ENCODE measurements around the gene KCNIP4.

- TF ChIP-seq CTCF (IDR thresholded peaks at IDR 0.05) (no peak), EZH2 (IDR thresholded peaks at IDR 0.05) (no peak), EZH2phosphoT487 (IDR thresholded peaks at IDR 0.05) (no peak)
Measured at GRCh38 chr4:21450331-21450730, 498.2 kb downstream of the KCNIP4 start.
